Pancreas (tissue), 10 donors: ENCODE data around the gene NRXN2. TPM values are rescaled to one million over a fixed set of nuclear protein-coding genes. Genes with fewer than 3 reads are reported as not detected.

Experiments used
- ATAC-seq, 4 donors: fragments of 200-7000 bp; cut with Tn5 transposase; one replicate each; pipeline versions ENCODE4 v1.8.0 to v1.9.1; 2020; ENCODE audit warnings: mild to moderate bottlenecking in 4 of 4, moderate library complexity in 4 of 4
- DNase-seq, 6 donors: peaks; one replicate each; pipeline ENCODE4 v3.0.0-alpha.2; 2020
- FAIRE-seq: peaks from 2 replicates; lab custom pipeline; 2012; peaks lifted over from hg19 to GRCh38; lab: Jason Lieb, UNC
- H3K27ac ChIP-seq, 4 donors: fragments of 200-600 bp; sonication (generic); 1 replicate in 3 of 4; 2 replicates in 1 of 4; pipeline versions ENCODE4 v1.5.0 to v1.8.0; 2020
- H3K27me3 ChIP-seq, 4 donors: fragments of 200-600 bp; one replicate each; pipeline ENCODE4 v1.8.0; 2021
- H3K36me3 ChIP-seq, 3 donors: fragments of 200-600 bp; sonication (generic) in 1 of 3; one replicate each; pipeline versions ENCODE4 v1.5.0 to v1.8.0; 2020 to 2021
- H3K4me1 ChIP-seq, 3 donors: fragments of 200-600 bp; one replicate each; pipeline ENCODE4 v1.8.0; 2021
- H3K4me3 ChIP-seq, 4 donors: fragments of 200-600 bp; sonication (generic) in 2 of 4; one replicate each; pipeline versions ENCODE4 v1.5.0 to v1.8.0; 2020 to 2021
- H3K9me3 ChIP-seq, 4 donors: fragments of 200-600 bp; one replicate each; pipeline ENCODE4 v1.8.0; 2021
- WGBS, 2 donors: extraction: QIAGEN DNeasy Blood & Tissue Kit; methylation state at CpG; one replicate each; pipeline ENCODE4 v1.1.7; 2013; 5-methylcytosine and 5-hydroxymethylcytosine counted together
- intact Hi-C, 3 donors: fragments of 100-400 bp; cut with DNase I; formaldehyde crosslinking; loops; one replicate each; pipeline versions ENCODE4 v1.11.1 to v1.14.2; 2022
- polyA plus RNA-seq, 2 donors: library from polyadenylated mRNA; stranded (reverse); fragments of 200-250 nt; gene quantifications; one replicate each; pipeline ENCODE4 v1.2.3, GENCODE V29; 2013
- total RNA-seq, 6 donors: library from RNA; stranded (reverse); fragmentation: NEBNext Ultra II Directional in 4 of 6; extraction: Animal tissue kit (Norgen Biotek cat#: 25700) in 4 of 6; gene quantifications; one replicate each; pipeline versions ENCODE4 v1.2.1 to v1.2.4, GENCODE V29; 2021 to 2023
- TF ChIP-seq, protein P1 (sequence below), 4 donors: fragments of 200-600 bp; sonication (generic) in 3 of 4; IDR thresholded peaks; one replicate each; pipeline versions ENCODE4 v1.5.0 to v1.8.0; 2021; ENCODE audit warnings: antibody characterized with exemption in 4 of 4
- donor health status: healthy with polysubstance abuse.
- donor health status: DM: no; HTN: no; CAD: no; lungs with moderate emphysema.
- donor health status: DM: no; HTN: no; CAD: no.
- donor health status: control.
- donor health status: control.
- donor health status: Bipolar disorder and iron deficiency.
- donor health status: DM: yes; HTN: yes; CAD: no.
- donor health status: DM: no; HTN: no; CAD: no.
- donor health status: DM: no; HTN: no; CAD: no.
- donor health status: DM: yes; HTN: yes; CAD: no.

NRXN2 gene
- total and polyA plus RNA-seq, 8 donors = 0.69 to 10.8 (median 2.1) TPM

DNA sequence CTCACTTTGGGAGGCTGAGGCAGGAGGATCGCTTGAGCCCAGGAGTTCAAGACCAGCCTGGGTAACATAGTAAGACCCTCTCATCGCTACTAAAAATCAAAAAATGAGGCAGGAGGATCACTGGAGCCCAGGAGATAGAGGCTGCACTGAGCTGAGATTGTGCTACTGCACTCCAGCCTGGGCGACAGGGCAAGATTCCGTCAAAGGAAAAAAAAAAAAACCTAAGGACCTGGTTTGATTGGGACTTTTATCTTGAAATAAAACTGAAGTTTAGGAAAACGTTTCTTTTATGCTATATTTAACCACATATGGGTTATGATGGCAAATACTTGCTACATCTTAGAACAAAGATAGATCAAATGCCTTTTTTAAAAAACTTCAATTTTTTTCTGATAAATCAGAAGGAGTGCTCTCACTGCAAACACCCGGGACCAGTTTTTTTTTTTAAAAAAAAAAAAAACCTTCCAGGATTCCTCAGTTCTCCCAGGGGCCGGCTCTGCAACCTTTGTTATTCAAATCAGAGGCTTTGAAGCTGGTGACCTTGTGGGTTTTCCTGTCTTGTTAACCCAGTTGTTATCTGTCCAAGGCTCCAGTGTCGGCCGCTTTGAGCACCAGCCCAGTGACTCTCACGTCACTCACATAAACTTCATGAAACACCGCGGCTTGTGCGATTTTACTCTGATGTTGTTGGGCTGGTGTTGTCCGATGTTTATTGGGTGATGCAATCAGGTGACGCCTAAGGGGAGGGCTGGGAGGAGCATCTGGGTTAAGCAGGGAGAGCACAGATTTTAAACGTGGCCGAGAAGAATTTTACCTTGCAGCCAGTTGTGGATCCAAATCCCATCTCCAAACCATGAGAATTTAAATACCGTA, 156.7 kb downstream of the NRXN2 start:
- intact Hi-C loops = no loop called here
- FAIRE-seq (no peak), DNase-seq (peak in 5 of 6 donors; percentile 74 to 93 (median 89)), ATAC-seq (peak; percentile 90 to 98 (median 94))
- 17 to 19% methylated on average over 18 of the region's 18 CpGs for WGBS, 2 donors
- Histone ChIP-seq H3K4me1 (peaks cover 0 to 16% (median 9%) of the 10 kb centered on the region in 3 donors), H3K4me3 (no peak overlapping the region), H3K36me3 (no peaks in the 10 kb centered on the region), H3K27me3 (no peaks in the 10 kb centered on the region), H3K9me3 (no peaks in the 10 kb centered on the region), H3K27ac (peak overlapping the region in 3 of 4 donors; percentile 18 to 81 (median 69))
- TF ChIP-seq, protein P1, sequence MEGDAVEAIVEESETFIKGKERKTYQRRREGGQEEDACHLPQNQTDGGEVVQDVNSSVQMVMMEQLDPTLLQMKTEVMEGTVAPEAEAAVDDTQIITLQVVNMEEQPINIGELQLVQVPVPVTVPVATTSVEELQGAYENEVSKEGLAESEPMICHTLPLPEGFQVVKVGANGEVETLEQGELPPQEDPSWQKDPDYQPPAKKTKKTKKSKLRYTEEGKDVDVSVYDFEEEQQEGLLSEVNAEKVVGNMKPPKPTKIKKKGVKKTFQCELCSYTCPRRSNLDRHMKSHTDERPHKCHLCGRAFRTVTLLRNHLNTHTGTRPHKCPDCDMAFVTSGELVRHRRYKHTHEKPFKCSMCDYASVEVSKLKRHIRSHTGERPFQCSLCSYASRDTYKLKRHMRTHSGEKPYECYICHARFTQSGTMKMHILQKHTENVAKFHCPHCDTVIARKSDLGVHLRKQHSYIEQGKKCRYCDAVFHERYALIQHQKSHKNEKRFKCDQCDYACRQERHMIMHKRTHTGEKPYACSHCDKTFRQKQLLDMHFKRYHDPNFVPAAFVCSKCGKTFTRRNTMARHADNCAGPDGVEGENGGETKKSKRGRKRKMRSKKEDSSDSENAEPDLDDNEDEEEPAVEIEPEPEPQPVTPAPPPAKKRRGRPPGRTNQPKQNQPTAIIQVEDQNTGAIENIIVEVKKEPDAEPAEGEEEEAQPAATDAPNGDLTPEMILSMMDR (IDR thresholded peaks at IDR 0.05) = no peak

DNA sequence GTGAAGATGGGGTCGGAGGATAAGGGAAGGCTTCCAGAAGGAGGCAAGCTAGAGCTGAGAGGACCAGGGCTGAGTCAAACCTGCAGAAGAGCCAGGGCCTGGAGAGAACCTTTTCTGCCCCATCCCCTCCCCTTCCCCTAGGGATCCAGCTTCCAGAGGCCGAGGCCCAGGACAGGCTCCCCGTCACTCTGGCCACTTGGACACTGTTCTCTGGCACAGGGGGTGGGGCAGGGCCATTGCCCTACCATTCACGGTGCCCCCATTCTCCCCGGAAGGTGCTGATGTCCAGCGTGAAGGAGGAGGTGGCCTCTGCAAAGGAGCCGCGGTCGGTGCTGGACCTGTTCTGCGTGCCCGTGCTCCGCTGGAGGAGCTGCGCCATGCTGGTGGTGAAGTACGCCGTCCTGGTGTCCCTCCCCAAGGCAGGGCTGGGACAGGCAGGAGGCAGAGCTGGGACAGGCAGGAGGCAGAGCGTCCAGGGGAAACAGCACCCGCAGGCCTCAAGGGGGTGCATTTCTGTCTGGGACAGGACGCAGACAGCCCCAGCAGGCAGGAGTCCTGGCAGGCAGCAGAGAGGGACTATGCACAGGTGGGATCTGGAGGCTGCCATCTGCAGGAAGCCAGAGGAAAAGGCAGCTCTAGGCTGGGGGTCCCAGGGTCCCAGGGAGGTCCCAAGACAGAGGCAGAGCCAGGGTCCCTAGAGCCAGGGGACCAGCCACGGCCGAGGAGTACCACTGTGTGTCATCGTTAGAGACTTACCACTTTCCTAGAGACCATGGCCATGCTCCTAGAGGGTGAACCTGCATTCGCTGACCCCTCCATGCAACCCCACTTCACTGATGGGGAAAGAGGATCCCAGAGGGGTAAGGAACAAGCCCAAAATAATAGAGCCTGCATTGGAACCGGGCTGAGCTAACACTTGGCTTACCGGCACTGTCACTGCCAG, 157.8 kb downstream of the NRXN2 start:
- Histone ChIP-seq H3K36me3 (no peaks in the 10 kb centered on the region), H3K27me3 (no peaks in the 10 kb centered on the region), H3K4me3 (no peak overlapping the region), H3K9me3 (no peaks in the 10 kb centered on the region), H3K27ac (peak overlapping the region in 3 of 4 donors; percentile 7 to 81 (median 23)), H3K4me1 (peaks cover 0 to 16% (median 9%) of the 10 kb centered on the region in 3 donors)
- FAIRE-seq (no peak), DNase-seq (peak in 1 of 6 donors; percentile 77), ATAC-seq (no peak)
- 86 to 88% methylated on average over 24 of the region's 24 CpGs for WGBS, 2 donors
- TF ChIP-seq, protein P1 (IDR thresholded peaks at IDR 0.05) = no peak
- intact Hi-C loops = no loop called here

DNA sequence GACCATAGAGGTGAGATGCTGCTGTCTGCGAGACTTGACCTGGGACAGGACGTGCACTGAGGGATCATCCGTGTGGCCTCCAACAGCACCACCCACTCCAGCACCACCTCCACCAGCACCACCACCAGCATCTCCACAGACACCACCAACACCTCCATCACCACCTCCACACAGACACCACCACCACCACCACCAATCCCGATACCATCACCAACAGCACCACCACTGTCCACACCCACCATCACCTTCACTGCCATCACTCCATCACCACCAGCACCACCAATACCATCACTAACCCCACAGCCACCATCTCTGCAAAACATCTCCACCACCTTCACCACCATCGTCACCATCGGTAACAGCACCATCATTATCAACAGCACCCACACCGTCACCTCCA, 158.6 kb downstream of the NRXN2 start:
- 95 to 96% methylated on average over 7 of the region's 7 CpGs for WGBS, 2 donors

DNA sequence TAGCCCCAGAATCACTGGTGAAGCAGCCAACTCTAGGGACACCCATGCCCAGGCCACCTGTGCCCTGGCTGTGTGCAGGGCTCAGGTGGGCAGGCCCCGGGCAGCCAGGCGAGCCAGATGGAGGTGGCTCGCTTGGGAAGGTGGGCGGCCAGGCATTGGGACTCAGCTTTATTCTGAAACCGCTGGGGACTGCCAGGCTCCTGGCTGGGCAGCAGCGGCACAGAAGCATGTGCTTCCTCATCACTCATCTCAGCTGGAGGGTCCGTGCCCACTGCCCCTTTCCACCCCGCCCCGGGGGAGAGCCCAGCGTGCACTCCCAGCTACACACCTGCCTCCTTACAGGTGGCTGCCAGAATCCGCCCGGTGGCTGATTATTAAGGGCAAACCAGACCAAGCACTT, 159.0 kb downstream of the NRXN2 start:
- H3K27me3 ChIP-seq = no peaks in the 10 kb centered on the region
- H3K4me3 ChIP-seq = no peak overlapping the region
- ATAC-seq (no peak), DNase-seq (no peak), FAIRE-seq (no peak)
- peaks cover 0 to 16% (median 9%) of the 10 kb centered on the region in 3 donors for H3K4me1 ChIP-seq
- TF ChIP-seq, protein P1 (IDR thresholded peaks at IDR 0.05) = no peak
- no peaks in the 10 kb centered on the region for H3K36me3 ChIP-seq
- no peak overlapping the region for H3K27ac ChIP-seq
- H3K9me3 ChIP-seq = no peaks in the 10 kb centered on the region
- WGBS, 2 donors = 87 to 91% methylated on average over 12 of the region's 12 CpGs
- intact Hi-C loops = no loop called here

More for the DNA sequence above, 158.6 kb downstream of the NRXN2 start:
- Histone ChIP-seq H3K4me3 (no peak overlapping the region), H3K27me3 (no peaks in the 10 kb centered on the region), H3K4me1 (peaks cover 0 to 16% (median 9%) of the 10 kb centered on the region in 3 donors), H3K27ac (no peak overlapping the region), H3K9me3 (no peaks in the 10 kb centered on the region), H3K36me3 (no peaks in the 10 kb centered on the region)
- FAIRE-seq (no peak), DNase-seq (no peak), ATAC-seq (no peak)
- TF ChIP-seq, protein P1 (IDR thresholded peaks at IDR 0.05) = no peak
- intact Hi-C loops = no loop called here
